Embryonic facial prominence (tissue), 1 donor: Measurements from ENCODE around the gene SNIP1.
A peak's percentile ranks its signal among the peaks of the same experiment; 100 is the strongest.
"Not testable (repeated sequence)": the region's sequence is repeated elsewhere in the genome, so short reads cannot be mapped to it uniquely, and the experiment has no call there.

Experiments used
- DNase-seq: peaks from one replicate; pipeline ENCODE4 v3.0.0-alpha.2; 2016; ENCODE audit errors: extremely low spot score

SNIP1 gene

GRCh38 chr1:37559957-37560379, 5.9 kb upstream of the SNIP1 start:
- not testable (repeated sequence) for DNase-seq

- DNase-seq = no peak
Measured at GRCh38 chr1:37559080-37559479, 5.0 kb upstream of the SNIP1 start.

GRCh38 chr1:37558411-37558810, 4.3 kb upstream of the SNIP1 start:
- no peak for DNase-seq

GRCh38 chr1:37557402-37557801, 3.3 kb upstream of the SNIP1 start:
- no peak for DNase-seq

DNA sequence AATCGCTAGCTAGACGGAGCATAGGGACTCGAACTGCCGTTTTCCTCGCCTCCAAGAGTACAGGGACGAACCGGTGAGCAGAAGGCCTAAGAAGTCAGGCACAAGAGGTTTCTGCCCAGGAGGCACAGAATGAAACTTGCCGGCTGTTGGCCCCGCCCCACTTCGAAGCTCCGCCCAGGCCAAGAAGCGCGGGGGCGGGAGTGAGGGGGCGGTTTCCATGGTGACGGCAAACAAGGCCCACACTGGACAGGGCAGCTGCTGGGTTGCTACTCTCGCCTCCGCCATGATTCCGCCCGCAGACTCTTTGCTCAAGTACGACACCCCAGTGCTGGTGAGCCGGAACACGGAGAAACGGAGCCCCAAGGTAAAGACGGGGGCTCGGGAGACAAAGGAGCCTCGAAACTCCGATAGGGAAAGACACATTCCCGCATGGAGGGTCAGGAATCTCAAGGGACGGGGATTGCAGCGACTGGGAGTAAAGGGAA, 2.7 kb upstream of the SNIP1 start, which contains the start of gene DNALI1:
Gene DNALI1 (plus strand): TSS at position 229 of the 485 bp plus-strand sequence. CDS start 55 bp downstream, at position 284.
- peak; percentile 67 for DNase-seq

DNA sequence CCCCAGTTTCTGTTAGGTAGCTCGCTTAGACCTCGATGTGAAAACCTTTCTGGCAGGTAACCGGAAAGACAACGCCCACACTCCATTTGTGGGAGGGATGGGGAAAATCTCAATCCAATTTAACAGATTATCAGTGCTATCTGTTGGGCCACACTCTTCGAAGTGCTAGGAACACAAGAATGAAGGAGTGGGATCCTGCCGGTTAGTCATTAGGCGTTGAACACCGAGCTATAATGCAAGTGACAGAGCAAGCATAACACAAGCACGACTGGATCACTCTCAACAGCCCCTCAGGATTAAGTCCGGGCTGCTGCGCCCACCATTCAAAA, 531 bp downstream of the SNIP1 start:
- no peak for DNase-seq

GRCh38 chr1:37549341-37549740, 4.8 kb downstream of the SNIP1 start:
- DNase-seq = no peak

DNA sequence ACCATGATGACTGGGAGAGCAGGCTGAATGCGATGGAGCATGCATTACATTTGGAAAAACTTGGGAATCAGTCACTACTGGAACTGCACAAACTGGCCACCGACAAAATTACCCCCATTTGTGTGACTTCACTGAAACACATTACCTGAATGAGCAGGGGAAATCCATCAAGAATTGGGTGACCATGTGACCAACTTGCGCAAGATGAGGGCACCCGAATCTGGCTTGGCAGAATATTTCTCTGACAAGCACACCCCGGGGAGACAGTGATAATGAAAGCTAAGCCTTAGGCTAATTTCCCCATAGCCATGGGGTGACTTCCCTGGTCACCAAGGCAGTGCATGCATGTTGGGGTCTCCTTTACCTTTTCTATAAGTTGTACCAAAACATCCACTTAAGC, 9.1 kb downstream of the SNIP1 start:
- no peak for DNase-seq

DNA sequence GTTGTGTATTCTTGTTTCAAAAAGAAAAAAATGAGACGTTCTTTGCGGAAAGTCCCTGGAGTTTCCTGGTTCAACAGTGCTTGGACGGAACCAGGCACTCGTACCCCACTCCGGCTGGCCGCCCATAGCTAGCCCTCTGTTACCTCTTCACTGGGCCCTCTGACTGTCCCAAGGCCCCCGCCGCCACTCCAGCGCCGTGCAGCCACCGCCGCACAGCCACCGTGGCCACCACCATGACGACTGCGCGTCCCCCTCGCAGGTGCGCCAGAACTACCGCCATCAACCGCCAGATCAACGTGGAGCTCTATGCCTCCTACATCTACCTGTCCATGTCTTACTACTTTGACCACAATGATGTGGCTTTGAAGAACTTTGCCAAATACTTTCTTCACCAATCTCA, 9.6 kb downstream of the SNIP1 start:
- no peak for DNase-seq

DNA sequence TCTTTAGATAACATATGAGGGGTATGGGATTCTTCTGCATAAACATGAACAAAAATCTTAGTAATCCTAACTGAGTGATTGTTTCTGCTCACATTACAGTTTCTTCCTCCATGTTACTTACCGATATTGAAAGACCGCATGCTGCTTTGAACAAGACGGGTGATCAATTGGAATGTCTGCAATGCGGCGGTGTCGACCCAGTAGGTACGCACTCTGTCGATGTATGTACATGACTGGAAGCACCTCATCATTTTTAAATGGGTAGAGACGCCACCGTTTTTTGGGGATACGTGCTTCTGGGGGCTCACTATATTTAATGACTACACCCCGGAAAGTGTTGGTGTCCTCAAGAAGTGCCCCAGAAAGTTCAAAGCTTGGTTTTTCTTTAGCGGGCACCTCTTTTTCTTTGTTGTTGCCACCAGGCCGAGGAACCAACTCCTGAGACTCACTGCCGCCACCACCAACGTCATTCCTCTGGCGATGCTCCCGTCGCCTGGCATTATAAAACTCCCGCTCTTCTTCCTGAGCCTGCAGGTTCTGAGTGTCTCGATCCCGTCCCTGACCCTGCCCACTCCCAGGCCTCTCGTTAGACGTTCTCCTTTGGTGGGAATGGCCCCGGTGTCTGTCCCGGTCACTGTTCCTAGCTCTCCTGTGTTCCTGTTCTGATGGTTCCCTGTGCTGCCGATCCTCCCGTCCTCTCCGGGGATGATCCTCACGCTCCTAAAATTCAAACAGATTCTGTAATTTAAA, 13.9 kb downstream of the SNIP1 start:
- DNase-seq = no peak

DNA sequence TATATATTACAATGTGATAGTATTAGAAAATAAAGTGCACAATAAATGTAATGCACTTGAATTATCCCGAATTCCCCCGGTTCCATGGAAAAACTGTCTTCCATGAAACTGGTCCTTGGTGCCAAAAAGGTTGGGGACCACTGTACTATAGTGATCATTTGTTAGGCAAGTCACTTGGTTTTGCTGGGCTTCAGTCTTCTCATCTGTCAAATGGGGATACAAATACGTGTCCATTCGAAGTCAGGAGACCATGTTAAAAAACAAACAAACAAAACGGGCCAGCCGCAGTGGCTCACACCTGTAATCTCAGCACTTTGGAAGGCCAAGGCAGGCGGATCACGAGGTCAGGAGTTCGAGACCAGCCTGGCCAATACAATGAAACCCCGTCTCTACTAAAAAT, 14.9 kb downstream of the SNIP1 start:
- DNase-seq = not testable (repeated sequence)

GRCh38 chr1:37537378-37537777, 16.7 kb downstream of the SNIP1 start:
- no peak for DNase-seq

GRCh38 chr1:37533317-37534093, 20.6 kb downstream of the SNIP1 start:
- DNase-seq = no peak

DNA sequence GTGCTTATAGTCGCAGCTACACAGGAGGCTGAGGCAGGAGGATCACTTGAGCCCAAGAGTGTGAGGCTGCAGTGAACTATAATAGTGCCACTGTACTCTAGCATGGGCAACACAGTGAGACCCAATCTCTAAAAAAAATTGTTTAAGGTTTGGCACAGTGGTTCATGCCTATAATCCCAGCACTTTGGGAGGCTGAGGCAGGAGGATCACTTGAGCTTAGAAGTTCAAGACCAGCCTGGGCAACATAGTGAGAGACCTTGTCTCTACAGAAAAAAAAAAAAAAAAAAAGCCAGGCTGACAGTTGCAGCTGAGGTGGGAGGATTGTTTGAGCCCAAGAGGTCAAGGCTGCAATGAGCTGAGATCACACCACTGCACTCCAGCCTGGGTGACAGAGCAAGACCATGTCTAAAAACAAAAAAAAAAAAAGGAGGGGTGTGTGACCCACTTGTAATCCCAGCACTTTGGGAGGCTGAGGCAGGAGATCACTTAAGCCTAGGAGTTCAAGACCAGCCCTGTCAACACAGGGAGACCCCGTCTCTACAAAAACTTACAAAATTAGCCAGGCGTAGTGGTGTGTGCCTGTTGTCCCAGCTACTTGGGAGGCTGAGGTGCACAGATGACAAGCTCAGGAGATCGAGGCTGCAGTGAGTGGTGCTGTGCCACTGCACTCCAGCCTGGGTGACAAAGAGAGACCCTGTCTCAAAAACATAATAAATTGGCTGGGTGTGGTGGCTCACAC, 21.5 kb downstream of the SNIP1 start:
- DNase-seq = not testable (repeated sequence)

DNA sequence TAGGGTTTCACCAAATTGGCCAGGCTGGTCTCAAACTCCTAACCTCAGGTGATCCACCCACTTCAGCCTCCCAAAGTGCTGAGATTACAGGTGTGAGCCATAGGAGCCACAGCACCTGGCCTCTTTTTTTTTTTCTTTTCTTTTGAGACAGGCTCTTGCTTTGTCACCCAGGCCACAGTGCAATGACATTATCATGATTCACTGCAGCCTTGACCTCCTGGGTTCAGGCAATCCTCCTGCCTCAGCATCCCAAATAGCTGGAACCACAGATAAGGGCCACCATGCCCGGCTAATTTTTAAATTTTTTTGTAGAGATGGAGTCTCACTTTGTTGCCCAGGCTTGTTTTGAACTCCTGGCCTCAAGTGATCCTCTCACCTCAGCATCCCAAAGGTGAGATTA, 24.2 kb downstream of the SNIP1 start:
- DNase-seq = not testable (repeated sequence)

DNA sequence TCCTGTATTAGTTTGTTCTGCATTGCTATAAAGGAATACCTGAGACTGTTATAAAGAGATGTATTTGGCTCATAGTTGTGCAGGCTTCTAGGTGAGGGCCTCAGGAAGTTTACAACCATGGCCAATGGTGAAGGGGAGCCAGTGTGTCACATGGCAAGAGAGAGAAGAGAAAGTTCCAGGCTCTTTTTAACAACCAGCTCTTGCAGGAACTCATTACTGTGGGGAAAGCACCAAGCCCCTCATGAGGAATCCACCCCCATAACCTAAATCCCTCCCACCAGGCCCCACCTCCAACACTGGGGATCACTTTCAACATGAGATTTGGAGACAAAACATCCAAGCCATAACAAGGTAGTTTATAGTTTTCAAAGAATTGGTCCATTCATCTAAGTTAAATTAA, 34.5 kb downstream of the SNIP1 start:
- DNase-seq = no peak

- not testable (repeated sequence) for DNase-seq
Measured at GRCh38 chr1:37518929-37519328, 35.2 kb downstream of the SNIP1 start.

GRCh38 chr1:37518241-37518640, 35.9 kb downstream of the SNIP1 start:
- not testable (repeated sequence) for DNase-seq

DNA sequence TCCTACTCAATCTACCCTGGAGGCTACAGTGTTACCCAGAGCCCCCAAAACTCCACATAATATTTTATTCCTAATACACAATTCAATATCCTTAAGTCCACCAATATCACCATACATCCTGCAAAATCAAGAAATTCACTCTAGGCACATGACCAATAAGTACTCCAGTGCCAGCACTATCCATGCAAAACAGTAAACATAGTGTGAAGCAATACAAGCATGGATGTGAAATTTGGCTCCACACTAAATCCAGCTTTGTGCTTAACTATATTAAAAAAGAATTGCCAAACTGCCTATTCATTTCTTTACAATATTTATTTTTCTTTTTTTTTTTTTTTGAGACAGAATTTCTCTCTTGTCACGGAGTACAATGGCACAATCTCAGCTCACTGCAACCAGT, 36.5 kb downstream of the SNIP1 start:
- no peak for DNase-seq

- no peak for DNase-seq
Measured at GRCh38 chr1:37515185-37516034, 38.7 kb downstream of the SNIP1 start.
